Activated CD4-positive, alpha-beta T cell treated with anti-CD3 and anti-CD28 coated beads, Interleukin-2, amount 50 U/mL, for 1 hour (primary cell): Measurements from ENCODE around the gene FZD8.
"Not testable (repeated sequence)": the region's sequence is repeated elsewhere in the genome, so short reads cannot be mapped to it uniquely, and the experiment has no call there.

Source experiments
- DNase-seq: peaks from one replicate; pipeline ENCODE4 v3.0.0-alpha.2; 2020

Gene FZD8

GRCh38 chr10:35642035-35642792 lies at the start of gene FZD8:
Gene FZD8 (minus strand): TSS chr10:35642296. CDS start chr10:35641429, 867 bp downstream.
- peak; percentile 67 for DNase-seq

- DNase-seq, result no peak
These were observed 49.6 kb upstream of the FZD8 start for GRCh38 chr10:35691522-35692236.

GRCh38 chr10:35690534-35690933 lies 48.4 kb upstream of the FZD8 start:
- no peak for DNase-seq

- not testable (repeated sequence) for DNase-seq
These were observed 43.8 kb upstream of the FZD8 start for GRCh38 chr10:35685858-35686257.

GRCh38 chr10:35685402-35685801 lies 43.3 kb upstream of the FZD8 start:
- no peak for DNase-seq

- DNase-seq, result no peak
These were observed 42.5 kb upstream of the FZD8 start for GRCh38 chr10:35684586-35684985.

- DNase-seq, result no peak
These were observed 33.8 kb upstream of the FZD8 start for GRCh38 chr10:35675846-35676245.

- DNase-seq, result no peak
These were observed 32.7 kb upstream of the FZD8 start for GRCh38 chr10:35674843-35675242.

- no peak for DNase-seq
These were observed 27.0 kb upstream of the FZD8 start for GRCh38 chr10:35668865-35669650.

- DNase-seq, result no peak
These were observed 25.9 kb upstream of the FZD8 start for GRCh38 chr10:35667971-35668370.

GRCh38 chr10:35667270-35667889 lies 25.3 kb upstream of the FZD8 start:
- no peak for DNase-seq

- DNase-seq, result no peak
These were observed 19.1 kb upstream of the FZD8 start for GRCh38 chr10:35661236-35661635.

GRCh38 chr10:35659456-35659855 lies 17.4 kb upstream of the FZD8 start:
- DNase-seq, result no peak

GRCh38 chr10:35657621-35658020 lies 15.5 kb upstream of the FZD8 start:
- DNase-seq, result no peak

- no peak for DNase-seq
These were observed 10.7 kb upstream of the FZD8 start for GRCh38 chr10:35652824-35653223.

GRCh38 chr10:35650894-35651293 lies 8.8 kb upstream of the FZD8 start:
- no peak for DNase-seq

- DNase-seq, result no peak
These were observed 2.2 kb upstream of the FZD8 start for GRCh38 chr10:35644050-35644950.

- no peak for DNase-seq
These were observed 1.3 kb upstream of the FZD8 start for GRCh38 chr10:35643151-35644049.

- DNase-seq, result no peak
These were observed 658 bp upstream of the FZD8 start for GRCh38 chr10:35642793-35643114.

GRCh38 chr10:35641676-35642034 lies 441 bp downstream of the FZD8 start:
- no peak for DNase-seq
